Measurements from ENCODE around the gene NTM.

The NTM gene

GRCh38 chr11:132096132-132096825 is 725.9 kb downstream of the NTM start:
- no peak for DNase-seq

GRCh38 chr11:132099692-132100091 is 729.3 kb downstream of the NTM start:
- no peak for DNase-seq

- DNase-seq: no peak
Measured at GRCh38 chr11:132100583-132100982, 730.2 kb downstream of the NTM start.

GRCh38 chr11:132101881-132102280 is 731.5 kb downstream of the NTM start:
- no peak for DNase-seq

GRCh38 chr11:132103021-132103420 is 732.6 kb downstream of the NTM start:
- DNase-seq: no peak

GRCh38 chr11:132106096-132106982 is 735.9 kb downstream of the NTM start:
- DNase-seq: no peak

GRCh38 chr11:132111316-132111715 is 740.9 kb downstream of the NTM start:
- DNase-seq: no peak

- DNase-seq: no peak
Measured at GRCh38 chr11:132111838-132112237, 741.4 kb downstream of the NTM start.

GRCh38 chr11:132112846-132113245 is 742.4 kb downstream of the NTM start:
- no peak for DNase-seq

GRCh38 chr11:132114185-132114584 is 743.8 kb downstream of the NTM start:
- no peak for DNase-seq

- no peak for DNase-seq
Measured at GRCh38 chr11:132114743-132115142, 744.3 kb downstream of the NTM start.

GRCh38 chr11:132115454-132115853 is 745.0 kb downstream of the NTM start:
- DNase-seq: no peak

- no peak for DNase-seq
Measured at GRCh38 chr11:132116516-132116915, 746.1 kb downstream of the NTM start.

GRCh38 chr11:132118661-132119060 is 748.2 kb downstream of the NTM start:
- DNase-seq: no peak

- DNase-seq: no peak
Measured at GRCh38 chr11:132119573-132119972, 749.2 kb downstream of the NTM start.

- no peak for DNase-seq
Measured at GRCh38 chr11:132122735-132123134, 752.3 kb downstream of the NTM start.

- no peak for DNase-seq
Measured at GRCh38 chr11:132123449-132123848, 753.0 kb downstream of the NTM start.

- DNase-seq: no peak
Measured at GRCh38 chr11:132123854-132124835, 753.7 kb downstream of the NTM start.

- DNase-seq: no peak
Measured at GRCh38 chr11:132125988-132126871, 755.8 kb downstream of the NTM start.

- no peak for DNase-seq
Measured at GRCh38 chr11:132126973-132127899, 756.8 kb downstream of the NTM start.

- no peak for DNase-seq
Measured at GRCh38 chr11:132127900-132128288, 757.5 kb downstream of the NTM start.

All from CD4-positive, alpha-beta T cell treated with Interleukin-6 for 4 hours (primary cell).